RWPE1 (cell line): Measurements from ENCODE around the gene ZDHHC1.
A peak's percentile ranks its signal among the peaks of the same experiment; 100 is the strongest.
"Not testable (repeated sequence)": the region's sequence is repeated elsewhere in the genome, so short reads cannot be mapped to it uniquely, and the experiment has no call there.

Source experiments
- CTCF ChIA-PET: fragments of 350-600 bp; sonication (Branson Sonifier 250); formaldehyde crosslinking; extraction: SDS; loops from one replicate; lab custom pipeline; 2021; lab: Yijun Ruan, JAX
- POLR2A ChIA-PET: fragments of 400-600 bp; formaldehyde crosslinking; extraction: SDS; loops from one replicate; lab custom pipeline; 2020; ENCODE audit warnings: antibody characterized with exemption; ENCODE audit not compliant: low non-redundant PET; lab: Yijun Ruan, JAX
- DNase-seq: peaks from one replicate; pipeline ENCODE4 v3.0.0; 2012; ENCODE audit warnings: low spot score
- H3K27ac ChIP-seq: fragments of 450-650 bp; 2 replicates; pipeline ENCODE4 v1.5.1; 2017
- CTCF ChIP-seq: fragments of 450-650 bp; conservative IDR thresholded peaks from 2 replicates; pipeline ENCODE4 v1.5.1; 2017; ENCODE audit warnings: low read depth, mild to moderate bottlenecking

ZDHHC1 gene

GRCh38 chr16:67357561-67357960 is 58.7 kb downstream of the ZDHHC1 start:
- ChIA-PET CTCF (interaction anchor here (0.6 kb wide), 1 partner anchor 1885 kb away, joined by 3 read pairs; no protein-coding TSS in a partner anchor), POLR2A (no interaction called here)
- no peak for TF ChIP-seq CTCF
- no peak overlapping the region for H3K27ac ChIP-seq
- no peak for DNase-seq

- DNase-seq: no peak
- CTCF ChIA-PET: interaction anchor here (0.9 kb wide), 1 partner anchor 30 kb away, joined by 4 read pairs; the partner anchor contains the start of gene KCTD19
- POLR2A ChIA-PET: no interaction called here
Observed at GRCh38 chr16:67356396-67356795, 59.9 kb downstream of the ZDHHC1 start.

DNA sequence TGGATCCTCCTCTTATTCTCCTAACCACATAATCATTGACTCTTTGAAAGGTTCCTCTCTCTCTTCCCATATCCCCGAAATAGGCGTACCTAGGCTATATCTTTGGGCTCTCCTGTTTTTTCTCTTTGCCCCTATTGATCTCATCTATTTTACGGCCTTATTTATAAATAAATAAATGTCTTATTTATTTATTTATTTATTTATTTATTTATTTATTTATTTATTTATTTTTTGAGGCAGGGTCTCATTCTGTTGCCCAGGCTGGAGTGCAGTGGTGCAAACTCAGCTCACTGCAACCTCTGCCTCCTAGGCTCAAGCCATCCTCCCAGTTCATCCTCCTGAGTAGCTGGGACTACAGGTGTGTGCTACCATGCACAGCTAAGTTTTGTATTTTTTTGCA is 63.8 kb downstream of the ZDHHC1 start:
- CTCF ChIA-PET: interaction anchor here (0.5 to 0.9 kb wide), 2 partner anchors 162 to 405 kb away, joined by 3 to 6 read pairs; no protein-coding TSS in a partner anchor
- DNase-seq, POLR2A ChIA-PET, H3K27ac ChIP-seq: not testable (repeated sequence)

More at GRCh38 chr16:67356396-67356795, 59.9 kb downstream of the ZDHHC1 start:
- no peak overlapping the region for H3K27ac ChIP-seq
- no peak for TF ChIP-seq CTCF

DNA sequence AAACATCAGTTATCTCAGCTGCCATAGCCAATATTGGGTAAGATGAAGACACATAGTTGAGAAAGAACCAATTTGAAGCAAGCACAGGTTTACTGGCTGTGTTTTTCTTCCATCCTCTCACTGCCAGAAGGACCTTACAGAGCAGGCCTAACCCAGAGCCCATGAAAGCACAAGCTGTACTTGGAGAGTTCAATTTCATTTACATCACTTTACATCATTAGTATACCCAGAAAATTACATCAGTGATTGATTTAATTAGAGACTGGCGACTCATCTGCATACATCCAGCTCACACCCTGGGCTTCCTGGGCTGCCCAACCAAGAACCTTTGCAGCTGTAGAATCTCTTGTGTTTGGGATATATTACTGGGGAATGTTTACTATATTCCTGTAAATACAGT is 66.0 kb downstream of the ZDHHC1 start:
- CTCF ChIA-PET: interaction anchor here (0.6 to 1.6 kb wide), 4 partner anchors 11 to 91 kb away, joined by 3 to 7 read pairs (median 4); no protein-coding TSS in a partner anchor
- TF ChIP-seq CTCF: no peak
- POLR2A ChIA-PET: no interaction called here
- no peak for DNase-seq
- H3K27ac ChIP-seq: no peak overlapping the region

GRCh38 chr16:67349172-67349571 is 67.1 kb downstream of the ZDHHC1 start:
- DNase-seq: peak; percentile 25
- peak; percentile 45 for TF ChIP-seq CTCF
- CTCF ChIA-PET: interaction anchor here (0.6 to 0.9 kb wide), 3 partner anchors 33 to 192 kb away, joined by 3 to 8 read pairs (median 7); no protein-coding TSS in a partner anchor
- H3K27ac ChIP-seq: no peak overlapping the region
- POLR2A ChIA-PET: no interaction called here

- DNase-seq: no peak
- H3K27ac ChIP-seq: no peak overlapping the region
- no peak for TF ChIP-seq CTCF
- ChIA-PET CTCF (interaction anchor here (0.7 kb wide), 1 partner anchor 120 kb away, joined by 3 read pairs; no protein-coding TSS in a partner anchor), POLR2A (no interaction called here)
Observed at GRCh38 chr16:67346341-67346740, 69.9 kb downstream of the ZDHHC1 start.

DNA sequence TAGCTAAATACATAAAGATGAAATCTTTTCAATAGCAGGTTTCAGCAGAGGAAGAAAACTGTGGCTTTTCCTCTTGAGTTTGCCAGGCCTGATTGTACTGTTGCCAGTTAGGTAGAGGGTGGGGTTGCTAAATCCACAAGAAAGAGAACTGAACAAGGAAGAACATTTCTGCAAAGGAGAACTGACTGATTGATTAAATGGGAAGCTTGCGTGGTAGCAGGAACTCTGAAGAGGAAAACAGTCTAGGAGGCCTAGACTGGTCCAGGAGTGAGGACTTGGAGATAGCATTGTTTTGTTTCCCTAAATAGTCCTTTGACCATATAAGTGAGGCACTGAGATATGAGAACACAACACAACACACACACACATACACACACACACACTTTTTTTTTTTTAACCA is 70.9 kb downstream of the ZDHHC1 start:
- ChIA-PET CTCF (interaction anchor here (0.7 to 0.9 kb wide), 2 partner anchors 19 to 387 kb away, joined by 3 to 5 read pairs; partner anchors contain the start of genes KCTD19 and LRRC36), POLR2A (interaction anchor here (0.7 kb wide), 1 partner anchor 1983 kb away, joined by 6 read pairs; no protein-coding TSS in a partner anchor)
- no peak for TF ChIP-seq CTCF
- DNase-seq: no peak
- H3K27ac ChIP-seq: no peak overlapping the region
